Measurements from ENCODE around the gene ZCCHC13.
"Not testable (repeated sequence)": the region's sequence is repeated elsewhere in the genome, so short reads cannot be mapped to it uniquely, and the experiment has no call there.

ZCCHC13 gene

DNA sequence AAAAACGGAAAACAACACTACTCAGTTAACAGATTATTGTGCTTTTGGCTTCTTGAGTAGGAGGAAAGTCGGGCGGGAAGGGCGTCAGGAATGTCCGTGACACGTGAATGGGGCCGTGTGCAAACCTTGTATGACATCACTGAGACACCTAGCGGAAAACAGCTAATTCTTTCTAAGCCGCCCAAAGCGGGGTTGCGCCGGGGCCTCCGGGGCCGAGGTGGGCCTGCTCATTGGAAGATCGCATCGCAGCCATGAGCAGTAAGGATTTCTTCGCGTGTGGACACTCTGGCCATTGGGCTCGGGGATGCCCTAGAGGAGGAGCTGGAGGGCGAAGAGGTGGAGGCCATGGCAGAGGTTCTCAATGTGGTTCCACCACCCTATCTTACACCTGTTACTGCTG lies at the start of gene ZCCHC13:
TSS of gene ZCCHC13 (plus strand) at position 165 of the 400 bp plus-strand sequence. CDS start at position 252, 87 bp downstream.
- DNase-seq (ENCODE audit: low read depth in 2 of 2) = no peak

DNA sequence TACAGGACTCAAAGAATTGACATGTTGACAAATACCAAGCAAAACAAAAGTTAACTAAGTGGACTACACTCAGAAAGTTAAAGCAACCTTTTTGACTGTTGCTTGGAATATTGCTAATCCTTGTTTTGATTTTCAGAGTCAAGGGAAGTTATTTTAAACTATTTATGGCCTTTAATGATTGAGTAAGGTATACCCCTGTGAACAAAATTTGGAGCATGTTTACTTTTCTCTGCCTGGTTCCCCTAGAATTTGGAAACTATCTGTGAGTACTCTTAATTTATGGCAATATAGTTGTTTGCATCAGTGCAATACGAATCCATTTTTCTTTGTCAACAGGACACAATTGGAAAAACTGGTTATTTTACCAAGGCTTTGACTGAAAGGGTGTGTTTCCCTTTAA lies 45.9 kb upstream of the ZCCHC13 start:
- not testable (repeated sequence) for DNase-seq (ENCODE audit: low read depth in 2 of 2)

DNA sequence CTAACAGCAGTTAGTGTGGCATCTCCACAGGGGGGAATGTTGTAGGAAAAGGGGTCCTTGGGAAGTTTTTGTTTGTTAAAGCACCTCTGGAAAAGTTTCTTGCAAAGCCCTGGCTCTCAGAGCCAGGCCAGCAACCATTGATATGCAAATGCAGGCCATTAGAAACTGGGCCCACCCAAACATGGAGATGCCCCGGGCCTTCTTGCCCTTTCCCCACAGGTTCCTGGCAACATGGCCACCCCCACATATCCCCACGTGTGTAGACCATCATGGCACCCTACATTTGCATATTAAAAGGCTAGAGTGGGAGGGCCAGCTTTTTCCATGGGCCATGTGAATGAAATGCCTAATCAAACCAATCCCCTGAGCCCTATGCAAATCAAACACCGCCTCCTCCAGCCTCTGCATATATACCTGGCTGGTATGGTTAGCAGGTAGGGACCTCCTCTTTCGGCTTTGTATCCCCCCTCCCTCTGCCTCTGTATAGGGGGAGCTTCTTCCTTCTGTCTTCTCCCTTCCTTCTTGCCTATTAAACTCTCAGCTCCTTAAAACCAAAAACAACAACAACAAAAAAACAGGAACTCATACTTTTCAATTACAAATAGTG lies 44.0 kb upstream of the ZCCHC13 start:
- no peak for DNase-seq (ENCODE audit: low read depth in 2 of 2)

DNA sequence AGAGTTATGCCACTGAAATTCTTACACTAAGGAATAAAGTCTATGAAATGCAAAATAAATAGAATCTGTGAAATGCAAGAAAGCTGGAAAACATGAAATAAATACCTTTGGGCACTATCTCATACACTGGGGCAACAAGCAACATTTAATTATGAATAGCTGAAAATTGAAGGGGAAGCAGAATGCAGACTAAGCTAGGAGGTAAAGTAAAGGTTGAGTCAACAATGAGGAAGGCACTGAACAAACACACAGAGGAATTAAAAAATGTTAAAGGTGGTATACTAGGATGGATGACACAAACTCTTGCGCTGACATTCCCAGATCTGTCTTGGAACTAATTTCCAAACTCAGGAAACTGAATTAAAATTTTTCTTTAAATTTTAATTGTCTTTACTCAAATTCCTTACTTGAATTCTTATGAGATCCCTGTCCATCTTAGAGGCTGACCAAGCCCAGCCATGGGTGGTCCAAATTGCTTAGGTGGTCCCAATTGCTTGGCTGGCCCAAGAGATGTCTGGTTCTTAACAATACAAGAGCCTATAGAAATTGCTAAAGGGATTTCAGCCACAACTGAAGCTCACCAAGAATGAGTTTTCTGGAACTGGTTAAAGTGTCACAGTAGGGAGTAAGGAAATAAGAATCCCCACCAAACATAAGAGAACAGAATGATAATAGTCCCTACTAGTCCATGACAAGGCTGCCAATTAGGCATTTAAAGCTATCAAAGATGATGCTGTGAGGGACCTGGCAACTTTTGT lies 41.3 kb upstream of the ZCCHC13 start:
- DNase-seq (ENCODE audit: low read depth in 2 of 2) = no peak

DNA sequence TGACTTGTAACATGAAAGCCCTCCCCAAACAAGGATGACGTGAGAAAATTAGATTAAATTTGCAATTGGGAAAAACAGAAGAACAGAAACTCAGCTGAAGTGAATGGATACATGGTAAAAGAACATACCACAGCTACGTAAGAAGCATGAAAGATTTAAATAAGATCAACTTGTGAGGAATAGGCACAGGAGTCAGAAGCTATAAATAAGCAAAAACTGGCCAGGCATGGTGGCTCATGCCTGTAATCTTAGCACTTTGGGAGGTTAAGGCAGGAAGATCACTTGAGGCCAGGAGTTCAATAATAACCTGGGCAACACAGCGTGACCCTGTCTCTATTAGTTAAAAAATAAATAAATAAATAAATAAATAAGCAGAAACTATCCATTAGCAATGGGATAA lies 33.6 kb upstream of the ZCCHC13 start:
- DNase-seq (ENCODE audit: low read depth in 2 of 2) = no peak

DNA sequence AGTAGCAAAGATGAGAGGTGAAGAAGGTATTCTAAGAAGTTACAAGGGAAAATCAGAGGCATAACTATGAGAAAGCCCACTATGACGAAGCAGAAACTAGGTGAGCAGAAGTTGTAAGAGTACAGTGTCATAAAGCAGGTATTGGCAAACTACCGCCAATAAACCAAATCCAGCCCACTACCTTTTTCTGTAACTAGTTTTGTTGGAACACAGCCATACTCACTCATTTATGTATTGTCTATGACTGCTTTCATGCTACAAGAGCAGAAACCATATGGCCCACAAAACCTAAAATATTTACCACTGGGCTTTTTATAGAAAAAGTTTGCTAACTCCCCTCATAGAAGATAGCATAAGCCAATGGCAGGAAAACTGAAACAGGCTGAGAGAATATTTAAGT lies 31.8 kb upstream of the ZCCHC13 start:
- no peak for DNase-seq (ENCODE audit: low read depth in 2 of 2)

DNA sequence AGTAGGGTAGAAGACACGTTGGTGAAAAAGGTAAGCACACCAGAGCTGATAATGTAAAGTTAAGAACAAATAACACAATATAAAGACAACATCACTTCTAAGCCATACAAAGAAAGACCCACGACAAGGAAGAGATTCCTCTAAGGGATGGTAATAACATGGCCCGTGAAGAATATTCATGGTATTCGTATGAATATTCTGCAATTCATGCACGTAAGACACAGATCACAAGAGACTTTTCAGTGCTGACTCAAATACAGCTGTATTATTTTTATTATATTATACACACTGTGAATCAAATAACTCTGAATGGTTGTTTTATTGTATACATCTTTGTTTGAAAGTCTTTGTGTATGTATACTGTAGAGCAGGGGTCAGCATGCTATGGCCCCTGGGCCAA lies 29.5 kb upstream of the ZCCHC13 start:
- no peak for DNase-seq (ENCODE audit: low read depth in 2 of 2)

DNA sequence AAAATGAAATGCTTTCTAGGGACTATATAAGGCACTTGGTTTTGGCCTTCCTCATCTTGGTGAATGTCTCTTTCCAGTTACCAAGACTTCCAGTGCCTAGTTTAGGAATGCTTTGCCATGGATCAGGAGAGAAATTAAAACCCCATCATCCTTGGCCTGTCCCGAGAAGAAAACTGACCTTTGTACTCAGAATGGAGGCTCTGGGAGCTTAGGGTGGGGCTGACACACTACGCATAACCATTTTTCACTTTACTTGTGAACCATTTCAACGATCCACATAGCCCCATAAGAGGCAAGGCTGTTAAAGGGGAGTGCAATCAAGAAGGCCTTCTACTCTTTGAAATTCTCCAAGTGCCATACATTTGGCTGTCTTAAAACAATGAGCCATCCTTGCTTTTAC lies 26.7 kb upstream of the ZCCHC13 start:
- no peak for DNase-seq (ENCODE audit: low read depth in 2 of 2)

DNA sequence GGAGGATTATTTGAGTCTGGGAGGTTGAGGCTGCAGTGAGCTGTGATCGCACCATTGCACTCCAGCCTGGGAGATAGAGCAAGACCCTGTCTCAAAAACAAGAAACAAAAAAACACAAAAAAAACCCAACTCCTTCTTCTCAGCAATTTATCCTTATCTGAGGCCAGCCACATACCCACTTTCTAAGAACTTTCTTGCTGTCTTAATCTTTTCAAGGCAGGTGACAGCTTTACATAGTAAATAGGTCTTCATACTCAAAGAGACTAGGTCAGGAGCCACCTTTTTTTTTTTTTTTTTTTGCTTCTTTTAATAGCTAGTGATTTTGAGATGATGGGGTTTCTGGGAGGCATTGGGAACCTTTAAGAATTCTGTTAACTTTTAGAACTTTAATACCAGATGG lies 26.1 kb upstream of the ZCCHC13 start:
- no peak for DNase-seq (ENCODE audit: low read depth in 2 of 2)

DNA sequence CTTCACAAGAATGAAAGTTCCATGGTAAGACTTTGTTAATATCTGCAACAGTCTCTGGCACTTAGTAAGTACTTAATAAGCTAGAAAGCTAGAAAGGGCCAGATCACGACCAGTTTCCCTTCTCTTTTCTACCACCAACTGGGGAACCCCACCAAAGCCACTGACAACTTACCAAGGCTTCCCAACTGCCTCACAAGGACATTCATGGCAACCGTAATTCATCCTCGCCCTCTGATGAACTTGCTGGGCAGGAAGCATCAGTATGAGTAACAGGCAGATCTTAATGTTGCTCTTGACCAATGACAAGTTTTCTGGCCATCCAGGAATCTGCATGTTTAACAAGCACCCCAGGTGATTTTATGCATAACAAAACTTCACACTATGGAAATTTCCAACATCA lies 23.2 kb upstream of the ZCCHC13 start:
- DNase-seq (ENCODE audit: low read depth in 2 of 2) = no peak

DNA sequence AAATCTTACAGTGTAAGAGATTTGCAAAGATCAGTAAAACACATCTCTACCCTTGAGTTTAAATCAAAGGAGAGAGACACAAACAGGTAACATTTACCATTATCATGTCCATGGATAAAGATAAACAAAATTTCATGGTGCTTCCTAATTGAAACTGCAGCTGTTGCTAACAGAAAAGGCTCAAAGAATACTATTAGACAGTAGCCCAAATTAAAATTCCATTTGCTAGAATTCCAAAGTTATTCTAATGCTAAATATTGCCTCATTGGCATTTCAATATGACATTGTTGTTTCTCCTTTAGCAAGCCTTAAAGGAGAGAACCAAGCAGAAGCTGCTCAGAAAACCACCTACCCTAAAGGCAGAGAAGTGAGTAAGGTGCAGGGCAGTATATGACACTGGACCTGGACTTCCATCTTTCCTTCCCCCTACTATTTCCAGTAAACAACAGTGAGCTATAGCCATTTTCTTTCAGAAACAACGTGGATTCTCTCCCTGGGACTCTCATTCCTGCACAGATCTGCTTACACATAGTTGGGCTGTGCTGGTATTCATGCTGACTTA lies 19.5 kb upstream of the ZCCHC13 start:
- no peak for DNase-seq (ENCODE audit: low read depth in 2 of 2)

DNA sequence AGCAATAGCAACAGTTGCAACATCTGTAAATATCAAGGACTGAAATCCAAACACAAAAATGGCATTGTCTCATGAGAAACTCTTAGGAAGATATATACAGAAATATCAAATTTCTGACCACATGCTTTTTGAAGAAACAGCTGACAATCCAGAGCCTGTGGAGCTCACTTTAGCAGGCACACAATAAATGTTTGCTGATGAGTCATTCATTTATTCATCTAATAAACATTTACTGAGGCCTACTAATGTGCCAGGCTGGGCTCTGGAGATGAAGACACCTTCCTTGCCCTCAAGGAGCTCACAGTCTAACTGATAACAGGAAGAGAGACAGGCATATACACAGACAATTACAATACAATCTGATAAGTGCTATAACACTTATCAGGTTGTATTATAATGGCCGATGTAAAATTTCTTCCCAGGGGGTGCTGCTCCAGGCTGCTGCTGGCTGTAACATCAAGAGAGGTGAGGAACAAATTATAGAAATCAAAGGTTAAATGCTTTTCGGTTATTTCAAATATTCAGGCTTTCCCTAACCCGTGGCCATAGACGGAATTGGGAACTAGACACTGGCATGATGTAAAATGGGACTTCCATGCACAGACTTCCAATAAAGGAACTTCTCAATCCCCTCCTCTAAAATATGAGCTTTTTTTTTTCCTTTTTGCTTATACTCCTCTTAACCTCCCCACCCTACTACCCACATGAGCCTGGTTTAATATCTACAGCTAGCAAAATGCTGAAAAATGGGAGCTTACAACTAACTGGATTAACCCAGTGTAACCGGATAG lies 16.8 kb upstream of the ZCCHC13 start:
- DNase-seq (ENCODE audit: low read depth in 2 of 2) = no peak

DNA sequence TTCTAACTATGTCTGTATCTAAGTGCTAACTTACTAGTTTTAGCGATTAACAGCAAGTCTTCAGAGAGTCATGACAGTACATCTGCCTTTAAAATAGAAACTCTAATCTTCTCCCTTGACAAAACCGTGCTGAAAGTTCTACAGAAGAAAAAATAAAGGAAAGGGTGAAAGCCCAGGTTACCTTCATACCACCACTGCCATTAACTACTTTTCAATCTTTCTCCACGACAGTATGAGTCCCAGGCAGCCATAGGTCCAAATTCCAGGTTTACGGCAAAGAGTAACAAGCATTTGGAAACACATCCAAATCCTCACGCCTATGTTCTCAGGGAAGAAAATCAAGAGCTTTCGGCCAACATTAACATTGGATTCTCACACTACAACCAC lies 12.4 kb upstream of the ZCCHC13 start:
- DNase-seq (ENCODE audit: low read depth in 2 of 2) = no peak

DNA sequence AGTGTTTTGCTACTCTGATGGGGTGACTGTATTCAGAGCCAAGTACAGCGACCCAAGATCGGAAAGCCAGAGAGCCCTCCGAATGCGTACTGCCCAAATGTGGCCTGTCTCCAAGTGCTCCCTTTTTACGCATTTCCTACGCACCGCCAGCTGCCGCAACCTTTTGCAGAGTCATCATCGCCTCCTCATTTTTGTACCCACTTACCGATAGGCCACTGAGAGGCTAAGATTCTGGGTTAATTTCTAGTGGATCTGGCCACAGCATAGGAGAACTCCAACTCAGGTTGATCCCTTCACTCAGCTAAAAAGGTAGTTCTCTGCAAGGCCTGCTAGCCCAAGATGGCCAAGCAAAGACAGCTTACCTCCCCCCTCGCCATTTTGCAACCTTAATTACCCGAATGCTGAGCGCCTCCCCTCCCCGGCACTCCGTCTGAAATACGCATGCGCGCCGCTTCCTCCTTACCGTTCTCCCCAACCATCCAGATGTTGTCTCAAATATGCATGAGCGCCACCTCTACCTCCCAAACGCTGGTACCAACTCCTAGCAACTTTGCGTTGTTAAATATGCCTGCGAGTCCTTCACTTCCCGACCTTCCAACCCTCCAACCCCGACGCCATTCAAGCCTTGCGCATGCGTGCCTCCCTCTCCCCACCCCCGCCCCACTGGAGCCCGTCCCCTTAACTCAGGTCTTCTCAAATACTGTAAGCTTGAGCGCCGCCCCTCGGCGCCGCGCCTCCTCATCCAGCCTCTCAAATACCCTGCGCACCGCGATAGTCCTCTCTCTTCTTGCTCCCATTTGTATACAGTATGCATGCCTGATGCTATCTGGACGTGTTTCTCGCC lies 11.8 kb upstream of the ZCCHC13 start:
- DNase-seq (ENCODE audit: low read depth in 2 of 2) = peak; percentile 56 to 63

DNA sequence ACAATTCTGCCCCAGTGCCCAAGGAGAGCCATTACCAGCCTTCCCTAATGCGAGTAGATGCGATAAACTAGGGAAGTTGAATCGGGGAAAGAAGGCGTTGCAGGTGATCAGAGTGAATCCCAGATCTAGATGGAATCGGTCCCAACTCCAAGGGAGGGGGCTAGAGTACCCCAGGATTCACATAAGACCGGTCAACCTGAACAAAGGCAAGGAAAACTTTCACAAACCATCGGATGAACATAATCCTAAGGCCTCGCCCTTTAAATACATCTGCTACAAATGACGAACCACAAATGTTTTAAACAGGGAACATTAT lies 11.2 kb upstream of the ZCCHC13 start:
- DNase-seq (ENCODE audit: low read depth in 2 of 2) = no peak

DNA sequence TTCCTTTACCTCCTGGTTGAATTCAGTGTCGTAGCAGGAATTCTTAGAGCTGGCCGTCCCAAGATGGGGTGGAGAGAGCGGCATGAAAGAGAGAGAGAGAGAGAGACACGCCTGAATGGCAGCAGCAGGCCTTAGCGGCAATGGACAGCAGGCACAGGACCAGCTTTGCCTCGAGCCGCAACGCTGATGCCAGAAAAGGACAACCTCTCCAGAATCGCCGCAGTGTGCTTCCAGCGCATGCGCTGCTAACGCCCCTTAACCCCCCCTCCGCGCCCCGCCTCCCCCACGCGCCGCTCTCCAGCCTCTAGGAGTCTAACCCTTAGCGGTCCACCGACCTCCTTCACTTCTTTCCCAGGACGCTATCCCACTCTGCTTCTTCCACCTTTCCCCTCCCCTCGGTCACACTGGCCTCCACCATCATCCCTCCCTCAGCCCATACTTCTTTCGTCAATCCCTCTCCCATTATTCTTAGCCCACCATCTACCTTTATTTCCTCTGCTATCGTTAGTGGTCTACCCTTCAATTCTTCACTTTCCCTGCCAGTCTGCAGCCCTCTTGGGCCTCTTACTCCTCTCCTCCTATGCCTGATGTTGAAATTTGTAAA lies 10.5 kb upstream of the ZCCHC13 start:
- DNase-seq (ENCODE audit: low read depth in 2 of 2) = peak; percentile 45 to 52

DNA sequence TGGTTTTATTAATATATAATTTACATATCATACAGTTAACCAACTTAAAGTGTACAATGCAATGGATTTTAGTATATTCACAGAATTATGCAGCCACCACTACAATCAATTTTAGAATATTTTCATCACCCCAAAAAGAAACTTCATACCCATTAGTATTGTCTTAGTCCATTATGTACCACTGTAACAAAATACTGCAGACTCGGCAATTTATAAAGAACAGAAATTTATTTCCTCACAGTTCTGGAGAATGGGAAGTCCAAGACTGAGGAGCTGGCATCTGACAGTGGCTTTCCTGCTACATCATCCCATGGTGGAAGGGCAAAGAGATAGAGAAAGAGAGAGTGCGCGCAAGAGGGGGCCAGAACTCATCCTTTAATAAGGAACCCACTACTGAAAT lies 8.9 kb upstream of the ZCCHC13 start:
- no peak for DNase-seq (ENCODE audit: low read depth in 2 of 2)

DNA sequence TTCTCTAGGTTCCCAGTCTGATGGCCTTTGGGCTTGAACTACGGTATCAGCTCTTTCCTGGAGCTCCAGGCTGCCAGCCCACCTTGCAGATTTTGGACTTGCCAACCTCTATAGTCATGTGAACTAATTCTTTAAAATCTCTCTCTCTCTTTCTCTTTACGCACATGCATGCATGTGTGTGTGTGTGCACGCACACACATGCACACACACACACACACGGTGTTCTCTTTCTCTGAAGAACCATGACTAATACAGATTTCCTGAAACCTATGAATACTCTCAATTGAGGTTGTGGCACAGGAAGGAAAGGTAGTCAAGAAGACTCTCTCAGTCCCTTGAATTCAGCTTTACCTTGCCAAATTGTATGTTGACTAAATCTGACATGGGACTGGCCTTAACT lies 6.2 kb upstream of the ZCCHC13 start:
- DNase-seq (ENCODE audit: low read depth in 2 of 2) = no peak

DNA sequence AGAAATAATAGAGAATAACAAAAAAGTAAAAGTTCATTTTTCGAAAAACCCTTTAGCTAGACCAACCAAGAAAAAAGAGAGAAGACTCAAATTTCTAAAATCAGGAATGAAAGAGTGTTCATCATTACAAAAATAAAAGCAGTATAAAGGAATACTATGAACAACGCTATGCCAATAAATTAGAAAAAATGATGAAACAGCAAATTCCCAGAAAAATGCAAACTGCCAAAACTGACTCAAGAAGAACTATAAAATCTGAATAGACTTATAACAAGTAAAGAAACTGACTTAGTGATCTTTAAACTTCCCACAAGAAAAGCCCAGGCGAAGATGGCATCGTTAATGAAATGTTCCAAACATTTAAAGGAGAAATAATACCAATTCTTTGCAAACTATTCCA lies 3.1 kb upstream of the ZCCHC13 start:
- DNase-seq (ENCODE audit: low read depth in 2 of 2) = no peak

DNA sequence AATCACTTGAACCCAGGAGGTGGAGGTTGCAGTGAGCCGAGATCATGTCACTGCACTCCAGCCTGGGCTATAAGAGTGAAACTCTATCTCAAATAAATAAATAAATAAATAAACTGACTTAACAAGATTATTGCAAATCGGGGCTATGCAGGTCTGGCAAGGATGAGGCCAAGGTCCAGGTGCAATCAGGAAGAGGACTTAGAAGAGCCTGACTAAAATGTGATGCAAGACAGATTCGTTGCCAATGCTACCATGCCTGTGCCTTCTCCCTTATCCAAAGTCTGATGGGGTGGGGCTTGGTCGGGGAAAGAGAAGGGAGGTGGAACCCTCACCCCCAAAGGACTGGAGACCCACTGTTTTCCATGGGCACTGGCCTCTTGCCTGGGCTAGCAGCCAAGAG lies 14.7 kb downstream of the ZCCHC13 start:
- no peak for DNase-seq (ENCODE audit: low read depth in 2 of 2)

DNA sequence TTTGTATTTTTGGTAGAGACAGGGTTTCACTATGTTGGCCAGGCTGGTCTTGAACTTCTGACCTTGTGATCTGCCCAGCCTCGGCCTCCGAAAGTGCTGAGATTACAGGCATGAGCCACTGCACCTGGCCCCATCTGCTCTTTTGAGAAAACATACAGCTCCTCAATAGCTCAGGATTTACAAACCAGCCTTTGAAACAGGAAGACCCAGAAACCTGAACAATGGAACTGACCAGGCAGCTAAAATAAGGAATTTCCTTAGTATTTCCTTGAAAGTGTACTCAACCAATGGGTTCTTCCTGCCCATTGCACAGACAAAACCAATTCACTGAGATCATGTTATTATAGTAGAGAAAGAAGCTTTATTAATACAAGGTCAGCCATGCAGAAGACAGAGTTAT lies 15.3 kb downstream of the ZCCHC13 start:
- not testable (repeated sequence) for DNase-seq (ENCODE audit: low read depth in 2 of 2)

Measured in stimulated activated CD4-positive, alpha-beta T cell treated with anti-CD3 and anti-CD28 coated beads, Interleukin-12 subunit alpha, Interleukin-12 subunit beta, amount 100 ng/mL, for 24 hours (primary cell).